COLO668 (cell line): Measurements from ENCODE around the gene F2.
A peak's percentile ranks its signal among the peaks of the same experiment; 100 is the strongest.
"Not testable (repeated sequence)": the region's sequence is repeated elsewhere in the genome, so short reads cannot be mapped to it uniquely, and the experiment has no call there.

ENCODE experiments used
- DNase-seq: peaks from one replicate; lab custom pipeline; 2025; ENCODE audit not compliant: unreplicated experiment; lab: John Stamatoyannopoulos, UW

The F2 gene

GRCh38 chr11:46712874-46713576, 6.0 kb upstream of the F2 start:
- no peak for DNase-seq

DNA sequence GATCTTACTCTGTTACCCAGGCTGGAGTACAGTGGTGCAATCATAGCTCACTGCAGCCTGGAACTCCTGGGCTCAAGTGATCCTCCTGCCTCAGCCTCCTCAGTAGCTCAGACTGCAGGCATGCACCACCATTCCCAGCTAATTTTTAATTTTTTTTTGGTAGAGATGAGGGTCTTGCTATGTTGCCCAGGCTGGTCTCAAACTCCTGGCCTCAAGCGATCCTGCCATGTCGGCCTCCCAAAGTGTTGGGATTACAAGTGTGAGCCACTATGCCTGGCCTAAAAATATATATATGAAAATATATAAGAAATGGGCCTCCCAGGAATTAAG, 1.2 kb upstream of the F2 start:
- DNase-seq: not testable (repeated sequence)

DNA sequence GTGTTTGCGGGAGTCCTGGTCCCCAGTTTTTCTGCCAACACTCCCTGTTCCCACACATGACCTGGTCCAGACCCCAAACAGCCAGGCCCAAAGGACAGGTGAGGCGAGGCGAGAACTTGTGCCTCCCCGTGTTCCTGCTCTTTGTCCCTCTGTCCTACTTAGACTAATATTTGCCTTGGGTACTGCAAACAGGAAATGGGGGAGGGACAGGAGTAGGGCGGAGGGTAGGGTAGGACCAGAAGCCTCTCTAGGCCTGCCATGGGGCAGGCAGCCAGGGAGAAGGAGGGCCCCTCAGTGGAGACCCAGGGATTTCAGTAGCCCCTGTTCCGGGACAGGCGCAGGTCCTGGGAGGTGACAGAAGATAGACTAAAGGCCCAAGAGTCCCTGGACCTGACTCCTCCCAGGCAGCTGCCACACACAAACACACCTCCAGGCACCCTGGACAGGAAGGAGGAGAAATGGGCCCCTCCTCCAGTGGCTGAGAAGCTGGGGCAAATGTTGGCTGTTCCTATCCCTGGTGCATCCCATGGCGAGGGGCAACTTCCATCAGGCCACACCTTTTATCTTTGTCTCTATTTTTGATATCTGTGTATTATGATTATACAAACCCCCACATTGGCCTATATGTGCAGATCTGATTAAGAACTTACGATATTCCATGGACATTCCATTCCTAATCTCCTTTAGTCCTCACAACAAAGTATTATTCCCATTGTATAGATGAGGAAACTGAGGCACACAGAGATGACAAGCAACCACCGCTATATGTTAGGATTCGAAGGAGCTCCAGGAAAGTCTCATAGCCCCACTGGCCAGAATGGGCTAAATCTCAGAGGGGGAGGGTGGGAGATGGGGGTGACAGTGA, 626 bp upstream of the F2 start:
- DNase-seq: peak; percentile 74

- DNase-seq: no peak
Observed at GRCh38 chr11:46719543-46720218, 668 bp downstream of the F2 start.

DNA sequence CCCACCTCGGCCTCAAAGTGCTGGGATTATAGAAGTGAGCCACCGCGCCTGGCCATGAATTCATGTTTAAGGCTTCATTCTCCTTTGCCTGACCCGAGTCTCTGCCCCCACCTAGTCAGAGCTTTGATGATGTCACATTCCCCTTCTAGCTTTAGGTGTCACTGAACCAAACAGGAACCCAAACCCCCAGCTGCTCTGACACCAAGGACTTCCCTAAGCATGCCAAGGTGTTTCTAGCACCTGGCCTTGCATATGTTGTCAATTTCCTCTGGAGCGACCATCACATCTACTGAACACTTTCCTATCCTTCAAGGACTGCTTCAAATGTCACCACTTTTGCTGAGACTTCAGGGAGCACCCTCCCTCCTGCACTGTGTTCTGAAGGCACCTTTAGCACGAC, 2.3 kb downstream of the F2 start:
- no peak for DNase-seq

GRCh38 chr11:46722566-46723358, 3.7 kb downstream of the F2 start:
- DNase-seq: no peak

- no peak for DNase-seq
Observed at GRCh38 chr11:46723359-46723680, 4.3 kb downstream of the F2 start.

DNA sequence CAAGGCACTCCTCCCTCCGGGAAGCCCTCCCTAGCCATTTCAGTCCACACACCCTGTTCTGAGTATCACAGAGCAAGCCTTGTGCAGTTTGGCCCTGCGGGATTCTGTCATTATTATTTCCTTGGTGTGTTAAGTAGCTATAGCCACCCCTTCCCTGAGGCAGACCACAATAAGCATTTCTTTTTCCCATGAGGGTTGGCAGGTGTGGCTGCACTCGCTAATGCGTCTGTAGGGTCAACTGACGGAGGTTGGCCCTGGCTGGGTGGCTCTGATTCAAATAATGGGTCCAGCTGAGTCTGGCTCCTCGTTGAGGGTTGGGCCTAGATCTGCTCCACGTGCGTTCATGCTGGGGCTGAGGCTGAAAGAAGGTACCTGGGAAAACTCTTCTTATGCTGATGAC, 5.1 kb downstream of the F2 start:
- no peak for DNase-seq

GRCh38 chr11:46725338-46726205, 6.6 kb downstream of the F2 start:
- DNase-seq: no peak

- DNase-seq: no peak
Observed at GRCh38 chr11:46726206-46726862, 7.3 kb downstream of the F2 start.

- DNase-seq: no peak
Observed at GRCh38 chr11:46727952-46728658, 9.1 kb downstream of the F2 start.

DNA sequence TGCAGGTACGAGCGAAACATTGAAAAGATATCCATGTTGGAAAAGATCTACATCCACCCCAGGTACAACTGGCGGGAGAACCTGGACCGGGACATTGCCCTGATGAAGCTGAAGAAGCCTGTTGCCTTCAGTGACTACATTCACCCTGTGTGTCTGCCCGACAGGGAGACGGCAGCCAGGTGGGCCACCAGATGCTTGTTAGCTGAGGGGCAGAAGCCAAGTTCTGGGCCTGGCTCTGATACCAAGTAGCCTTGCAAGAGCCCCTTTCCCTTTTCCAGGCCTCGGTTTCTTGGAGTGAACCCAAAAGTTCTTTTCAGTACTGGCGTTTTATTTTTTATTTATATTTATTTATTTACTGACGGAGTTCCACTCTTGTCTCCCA, 9.6 kb downstream of the F2 start:
- DNase-seq: no peak

DNA sequence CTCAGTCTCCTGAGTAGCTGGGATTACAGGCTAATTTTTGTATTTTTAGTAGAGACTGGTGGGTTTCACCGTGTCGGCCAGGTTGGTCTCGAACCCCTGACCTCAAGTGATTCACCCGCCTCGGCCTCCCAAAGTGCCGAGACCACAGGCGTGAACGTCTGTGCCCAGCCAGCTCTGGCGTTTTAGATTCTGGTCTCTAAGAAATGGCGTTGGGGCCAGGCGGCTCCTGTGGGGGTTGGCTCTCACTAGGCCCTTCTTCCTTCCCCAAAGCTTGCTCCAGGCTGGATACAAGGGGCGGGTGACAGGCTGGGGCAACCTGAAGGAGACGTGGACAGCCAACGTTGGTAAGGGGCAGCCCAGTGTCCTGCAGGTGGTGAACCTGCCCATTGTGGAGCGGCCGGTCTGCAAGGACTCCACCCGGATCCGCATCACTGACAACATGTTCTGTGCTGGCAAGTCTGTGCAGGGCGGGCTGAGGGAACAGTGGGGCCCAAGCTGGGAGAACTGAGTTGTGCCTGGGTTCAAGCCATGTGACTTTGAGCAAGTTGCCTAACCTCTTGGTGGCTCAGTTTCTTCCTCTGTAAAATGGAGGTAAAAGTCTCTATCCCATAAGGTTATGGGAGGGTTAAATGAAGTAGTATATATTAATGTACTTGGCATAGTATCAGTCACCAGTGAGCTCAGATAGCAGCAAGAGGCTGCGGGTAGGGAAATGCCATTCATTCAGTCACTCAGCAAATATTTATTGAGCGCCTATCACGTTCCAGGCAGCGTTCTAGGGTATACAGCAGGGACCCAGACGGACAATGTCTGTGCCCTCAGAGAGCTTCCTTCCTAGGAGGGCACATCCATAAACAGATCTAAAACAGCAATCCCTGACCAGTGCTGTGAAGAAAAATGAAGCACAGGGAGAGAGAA, 10.4 kb downstream of the F2 start:
- no peak for DNase-seq

DNA sequence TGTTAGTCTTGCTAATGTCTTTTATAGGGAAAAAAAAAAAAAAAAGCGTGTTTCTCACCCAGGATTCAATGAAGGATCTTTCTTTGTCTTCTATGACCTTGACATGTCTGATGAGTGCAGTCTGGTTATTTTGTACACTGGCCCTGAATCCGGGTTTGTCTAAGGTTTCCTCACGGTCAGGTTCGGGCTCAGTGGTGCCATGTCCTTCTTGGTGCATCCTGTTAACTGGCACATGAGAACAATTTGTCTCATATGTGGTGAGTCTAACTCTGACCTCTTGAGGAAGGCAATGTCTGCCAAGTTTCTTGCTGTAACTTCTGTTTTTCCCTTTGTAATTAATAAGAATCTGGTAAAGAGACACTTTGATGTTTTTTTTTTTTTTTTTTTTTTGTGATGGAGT, 12.5 kb downstream of the F2 start:
- DNase-seq: no peak

DNA sequence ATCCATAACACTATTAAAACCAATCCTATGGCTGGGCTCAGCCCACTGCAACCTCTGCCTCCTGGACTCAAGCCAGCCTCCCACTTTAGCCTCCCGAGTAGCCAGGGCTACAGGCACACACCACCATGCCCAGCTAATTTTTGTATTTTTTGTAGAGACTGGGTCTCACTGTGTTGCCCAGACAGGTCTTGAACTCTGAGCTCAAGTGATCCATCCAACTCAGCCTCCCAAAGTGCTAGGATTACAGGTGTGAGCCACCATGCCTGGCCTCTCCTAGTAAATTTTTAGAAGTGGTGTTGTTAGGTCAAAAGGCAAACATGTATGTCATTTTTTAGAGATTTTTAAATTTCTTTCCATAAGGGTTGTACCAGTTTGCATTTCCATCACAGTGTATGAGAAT, 14.2 kb downstream of the F2 start:
- DNase-seq: no peak

GRCh38 chr11:46736146-46736545, 17.1 kb downstream of the F2 start:
- no peak for DNase-seq

GRCh38 chr11:46736615-46737014, 17.6 kb downstream of the F2 start:
- DNase-seq: no peak

DNA sequence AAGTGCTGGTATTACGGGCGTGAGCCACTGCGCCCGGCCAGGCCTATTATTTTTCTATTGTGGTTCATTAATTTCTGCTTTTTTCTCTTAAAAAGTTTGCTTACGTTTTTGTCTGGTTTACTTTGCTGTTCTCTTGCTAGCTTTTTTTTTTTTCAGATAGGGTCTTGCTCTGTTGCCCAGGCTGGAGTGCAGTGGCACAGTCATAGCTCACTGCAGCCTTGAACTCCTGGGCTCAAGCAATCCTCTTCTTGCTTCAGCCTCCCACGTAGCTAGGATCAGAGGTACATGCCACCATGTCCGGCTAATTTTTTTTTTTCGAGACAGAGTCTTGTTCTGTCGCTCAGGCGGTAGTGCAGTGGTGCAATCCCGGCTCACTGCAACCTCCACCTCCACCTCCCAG, 18.7 kb downstream of the F2 start:
- no peak for DNase-seq
